C4-2B (cell line): ENCODE results near the gene RAB14.

ENCODE experiments used
- H3K27ac ChIP-seq: fragments of 450-650 bp; 2 replicates; pipeline ENCODE4 v1.5.1; 2017
- CTCF ChIP-seq: fragments of 450-650 bp; conservative IDR thresholded peaks from 2 replicates; pipeline ENCODE4 v1.5.1; 2017; ENCODE audit warnings: mild to moderate bottlenecking
- ZFX ChIP-seq: fragments of 450-650 bp; IDR thresholded peaks from 2 replicates; pipeline ENCODE4 v1.6.1; 2017

The RAB14 gene

GRCh38 chr9:121219530-121219929 lies 17.9 kb upstream of the RAB14 start:
- no peak for TF ChIP-seq ZFX
- TF ChIP-seq CTCF: no peak
- H3K27ac ChIP-seq: no peak overlapping the region

DNA sequence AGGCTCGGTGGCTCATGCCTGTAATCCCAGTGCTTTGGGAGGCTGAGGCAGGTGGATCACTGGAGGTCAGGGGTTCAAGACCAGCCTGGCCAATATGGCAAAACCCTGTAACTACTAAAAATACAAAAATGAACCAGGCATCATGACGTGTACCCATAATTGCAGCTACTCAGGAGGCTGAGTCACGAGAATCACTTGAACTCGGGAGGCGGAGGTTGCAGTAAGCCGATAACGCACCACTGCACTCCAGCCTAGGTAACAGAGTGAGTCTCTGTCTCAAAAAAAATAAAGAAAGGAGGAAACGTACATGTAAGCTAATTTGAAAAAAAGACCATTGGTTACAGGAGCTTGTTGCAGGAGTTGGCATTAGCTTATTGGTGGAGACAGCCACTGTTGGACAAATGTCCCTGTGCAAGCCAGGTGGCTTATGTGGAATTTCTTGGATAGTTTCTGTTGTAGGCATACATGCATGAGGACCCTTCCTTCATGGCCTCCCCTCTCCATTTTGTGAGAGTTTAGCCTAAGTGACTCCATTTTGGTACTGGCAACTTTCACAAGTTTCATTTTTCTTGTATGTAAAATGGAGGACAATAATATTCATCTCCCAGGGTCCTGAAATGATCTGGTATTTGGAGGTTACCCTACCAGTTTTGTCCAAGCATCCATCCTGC lies 16.8 kb upstream of the RAB14 start:
- TF ChIP-seq ZFX (no peak), CTCF (no peak)

GRCh38 chr9:121217609-121218292 lies 16.1 kb upstream of the RAB14 start:
- no peak overlapping the region for H3K27ac ChIP-seq
- TF ChIP-seq ZFX (no peak), CTCF (no peak)

More for the DNA sequence above, 16.8 kb upstream of the RAB14 start:
- no peak overlapping the region for H3K27ac ChIP-seq

- no peak overlapping the region for H3K27ac ChIP-seq
- no peak for TF ChIP-seq CTCF
- no peak for TF ChIP-seq ZFX
Observed at GRCh38 chr9:121216271-121216805, 14.7 kb upstream of the RAB14 start.

GRCh38 chr9:121214005-121214404 lies 12.3 kb upstream of the RAB14 start:
- no peak overlapping the region for H3K27ac ChIP-seq
- no peak for TF ChIP-seq CTCF
- TF ChIP-seq ZFX: no peak

DNA sequence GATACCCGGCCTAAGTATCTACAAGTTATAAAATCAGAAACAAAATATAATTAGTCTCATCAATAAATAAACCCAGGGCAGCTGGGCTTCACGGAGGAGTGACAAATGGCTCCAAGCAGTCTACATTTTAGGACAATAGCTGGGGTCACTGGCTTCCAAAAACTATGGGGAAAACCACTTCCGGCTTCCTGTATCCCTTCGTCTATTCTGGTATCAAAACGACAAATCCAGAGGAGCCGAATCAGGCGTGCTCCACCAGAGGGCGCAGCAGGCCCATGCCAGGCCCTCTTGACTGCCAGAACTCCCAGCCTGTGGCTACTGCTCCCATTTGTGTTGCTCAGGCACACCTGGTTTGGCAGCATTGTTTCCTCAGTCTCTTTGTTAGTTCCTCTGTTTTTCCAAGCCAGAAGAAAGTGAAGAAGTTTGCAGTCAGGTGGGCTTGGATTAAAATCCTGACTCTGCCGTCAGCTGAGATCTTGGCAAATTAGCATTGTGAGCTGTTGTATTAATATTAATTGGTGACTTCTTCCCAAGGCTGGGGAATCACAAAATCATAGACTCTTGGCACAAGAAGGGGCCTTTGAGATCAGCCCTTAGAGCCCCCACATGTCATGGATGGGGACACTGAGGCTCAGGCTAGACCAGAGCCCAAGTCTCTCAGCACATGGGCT lies 11.6 kb upstream of the RAB14 start:
- no peak for TF ChIP-seq ZFX
- TF ChIP-seq CTCF: peak; percentile 98
- H3K27ac ChIP-seq: no peak overlapping the region

DNA sequence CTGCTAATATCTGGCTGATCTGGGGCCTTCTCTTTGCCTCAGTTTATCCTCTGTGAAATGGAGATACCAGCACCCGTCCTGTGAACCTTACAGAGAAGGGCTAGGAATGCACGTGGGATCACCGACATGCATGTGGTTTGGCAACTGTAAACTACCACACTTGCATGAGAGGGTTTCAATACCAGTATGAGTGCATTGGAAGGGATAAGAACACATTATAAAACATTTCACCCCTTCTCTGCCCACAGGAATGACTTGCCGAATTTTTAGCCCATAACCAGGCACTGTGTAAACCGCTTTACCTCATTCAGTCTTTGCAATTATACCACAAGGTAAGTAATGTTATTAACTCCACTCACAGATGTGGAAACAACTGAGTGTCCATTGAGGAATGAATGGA lies 8.9 kb upstream of the RAB14 start:
- TF ChIP-seq CTCF (no peak), ZFX (no peak)
- no peak overlapping the region for H3K27ac ChIP-seq
